Measurements from ENCODE around the gene SLC4A7. TPM values are rescaled to one million over a fixed set of nuclear protein-coding genes. Genes with fewer than 3 reads are reported as not detected.

The SLC4A7 gene
- polyA plus RNA-seq, 6 donors from 2014 or later, result 3.8 to 21.0 (median 12.2) TPM

GRCh38 chr3:27391796-27392195, 92.4 kb downstream of the SLC4A7 start:
- Mint-ChIP-seq H3K27me3 (no peaks in the 10 kb centered on the region), H3K27ac (peak overlapping the region in 2 of 6 donors; percentile 22 to 49), H3K36me3 (peaks cover 15 to 27% of the 10 kb centered on the region in 2 donors)

GRCh38 chr3:27387625-27388024, 96.6 kb downstream of the SLC4A7 start:
- Mint-ChIP-seq H3K36me3 (peaks cover 8 to 35% of the 10 kb centered on the region in 2 donors), H3K27ac (peak overlapping the region in 1 of 6 donors; percentile 28)

More at GRCh38 chr3:27391796-27392195, 92.4 kb downstream of the SLC4A7 start:
- DNase-seq (no peak), ATAC-seq (ENCODE audit: low read depth in 2 of 2) (no peak)
- no peaks in the 10 kb centered on the region for H3K9me3 Mint-ChIP-seq
- H3K4me3 Mint-ChIP-seq, result no peak overlapping the region
- no peaks in the 10 kb centered on the region for H3K4me1 Mint-ChIP-seq

DNA sequence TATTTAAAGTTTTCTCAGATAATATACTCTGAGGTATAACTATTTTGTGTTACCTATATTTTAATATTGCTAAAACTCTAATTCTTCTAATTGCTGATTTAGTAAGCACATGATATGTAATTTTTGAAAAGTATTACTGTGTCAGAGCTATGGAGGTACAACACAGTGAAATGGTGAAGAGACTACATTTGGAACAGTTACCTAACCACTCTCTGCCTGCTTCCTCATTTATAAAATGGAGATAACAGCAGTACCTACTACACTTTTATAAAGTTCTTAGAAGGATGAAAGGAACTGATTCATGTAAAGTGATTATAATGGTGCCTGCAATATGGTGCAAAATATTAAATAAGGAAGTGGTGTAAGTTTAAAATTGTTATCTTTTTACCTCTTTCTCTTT, 98.7 kb downstream of the SLC4A7 start:
- Mint-ChIP-seq H3K4me3 (no peak overlapping the region), H3K9me3 (no peaks in the 10 kb centered on the region), H3K36me3 (peaks cover 8 to 20% of the 10 kb centered on the region in 2 donors), H3K4me1 (no peaks in the 10 kb centered on the region), H3K27ac (no peak overlapping the region), H3K27me3 (no peaks in the 10 kb centered on the region)
- ATAC-seq (ENCODE audit: low read depth in 2 of 2) (no peak), DNase-seq (no peak)

More at GRCh38 chr3:27387625-27388024, 96.6 kb downstream of the SLC4A7 start:
- Mint-ChIP-seq H3K27me3 (no peaks in the 10 kb centered on the region), H3K4me3 (no peak overlapping the region), H3K9me3 (no peaks in the 10 kb centered on the region), H3K4me1 (no peaks in the 10 kb centered on the region)
- DNase-seq (no peak), ATAC-seq (ENCODE audit: low read depth in 2 of 2) (no peak)

DNA sequence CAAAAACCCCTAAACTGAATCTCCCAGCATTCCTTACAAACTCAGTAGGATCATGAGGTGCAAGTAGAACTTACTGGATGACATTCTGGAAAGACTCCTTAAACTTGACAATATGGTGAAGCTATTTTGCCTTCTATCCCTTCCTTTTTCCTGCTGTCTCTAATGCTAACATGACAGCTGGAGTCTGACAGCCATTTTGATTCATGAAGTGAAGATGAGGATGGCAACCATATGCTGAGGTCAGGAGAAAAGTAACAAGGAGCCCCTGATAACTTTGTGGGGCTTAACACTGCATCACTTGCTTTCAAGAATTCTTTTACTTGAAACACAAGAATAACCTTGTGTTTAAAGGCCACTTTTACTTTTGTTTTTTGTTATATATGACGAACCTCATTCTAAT, 100.0 kb downstream of the SLC4A7 start:
- no peak overlapping the region for H3K4me3 Mint-ChIP-seq
- H3K36me3 Mint-ChIP-seq, result peaks cover 7 to 18% of the 10 kb centered on the region in 2 donors
- H3K9me3 Mint-ChIP-seq, result no peaks in the 10 kb centered on the region
- no peaks in the 10 kb centered on the region for H3K27me3 Mint-ChIP-seq
- DNase-seq (no peak), ATAC-seq (ENCODE audit: low read depth in 2 of 2) (no peak)
- no peaks in the 10 kb centered on the region for H3K4me1 Mint-ChIP-seq
- H3K27ac Mint-ChIP-seq, result no peak overlapping the region

DNA sequence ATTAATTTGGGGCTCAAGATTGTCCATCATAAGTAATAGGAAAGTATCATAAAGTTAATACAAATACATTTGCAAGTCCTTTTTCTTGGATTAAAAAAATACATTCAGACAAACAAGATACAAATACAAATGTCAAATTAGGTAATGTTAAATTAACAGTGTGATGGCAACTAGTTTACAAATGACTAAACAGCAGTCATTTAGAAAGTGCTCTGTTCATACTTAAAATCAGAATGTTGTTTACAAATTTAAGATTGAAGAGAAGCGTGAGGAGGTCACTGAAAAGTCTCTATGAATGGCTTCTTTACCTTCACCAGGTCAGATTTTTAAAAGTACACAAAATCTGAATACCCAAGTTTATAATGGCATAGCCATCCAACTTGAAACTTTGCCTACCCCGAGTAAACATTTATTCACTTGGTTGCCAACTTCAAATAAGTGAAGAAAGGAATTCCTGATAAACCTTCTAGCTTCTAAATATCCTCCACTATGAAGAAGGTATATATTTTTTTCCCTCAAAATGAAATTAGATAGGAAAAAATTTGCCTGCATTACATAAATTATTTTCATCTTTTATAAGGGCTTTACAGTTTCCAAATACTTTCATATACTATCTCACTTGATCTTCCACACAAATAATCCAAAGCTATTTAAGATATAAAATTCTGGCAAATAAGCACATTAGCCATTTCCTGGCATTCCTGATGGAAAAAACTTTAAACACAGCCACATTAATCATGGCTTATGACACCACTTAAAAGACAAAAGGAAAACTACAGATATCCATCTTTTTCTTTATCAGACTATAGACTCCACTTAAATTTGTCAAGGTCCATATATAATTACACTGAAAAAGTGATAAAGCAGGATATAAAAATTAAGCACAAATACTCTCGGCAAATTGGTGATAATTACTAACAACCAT, 103.5 kb downstream of the SLC4A7 start:
- no peak overlapping the region for H3K27ac Mint-ChIP-seq
- DNase-seq (no peak), ATAC-seq (ENCODE audit: low read depth in 2 of 2) (no peak)
- H3K36me3 Mint-ChIP-seq, result peaks cover 0 to 15% of the 10 kb centered on the region in 2 donors
- H3K27me3 Mint-ChIP-seq, result no peaks in the 10 kb centered on the region
- H3K4me3 Mint-ChIP-seq, result no peak overlapping the region
- no peaks in the 10 kb centered on the region for H3K9me3 Mint-ChIP-seq
- no peaks in the 10 kb centered on the region for H3K4me1 Mint-ChIP-seq

DNA sequence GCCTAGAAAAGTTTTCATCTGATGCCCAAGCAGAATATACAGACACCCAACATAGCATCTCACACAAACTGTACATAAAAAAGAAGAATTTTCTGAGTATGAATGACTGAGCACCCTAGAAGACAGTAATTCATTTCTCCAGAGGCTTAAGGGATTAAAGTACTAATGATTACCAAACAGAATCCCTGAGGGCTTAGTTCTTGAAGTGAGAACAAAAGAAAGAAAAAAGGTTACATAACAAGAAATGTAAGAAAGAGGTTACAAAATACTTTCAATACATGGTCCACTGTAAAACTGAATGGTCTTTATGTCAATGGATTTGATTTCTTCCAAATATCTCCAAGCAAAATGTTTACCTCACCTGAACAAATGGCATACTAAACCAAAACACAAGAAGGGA, 105.9 kb downstream of the SLC4A7 start:
- no peaks in the 10 kb centered on the region for H3K4me1 Mint-ChIP-seq
- peak overlapping the region in 2 of 6 donors; percentile 63 to 77 for H3K27ac Mint-ChIP-seq
- peaks cover 0 to 4% of the 10 kb centered on the region in 2 donors for H3K36me3 Mint-ChIP-seq
- DNase-seq (no peak), ATAC-seq (ENCODE audit: low read depth in 2 of 2) (no peak)
- H3K27me3 Mint-ChIP-seq, result no peaks in the 10 kb centered on the region
- H3K4me3 Mint-ChIP-seq, result no peak overlapping the region
- no peaks in the 10 kb centered on the region for H3K9me3 Mint-ChIP-seq

GRCh38 chr3:27376109-27376772, 107.9 kb downstream of the SLC4A7 start:
- Mint-ChIP-seq H3K36me3 (no peaks in the 10 kb centered on the region), H3K27ac (no peak overlapping the region), H3K4me3 (no peak overlapping the region), H3K4me1 (no peaks in the 10 kb centered on the region), H3K9me3 (no peaks in the 10 kb centered on the region), H3K27me3 (no peaks in the 10 kb centered on the region)
- DNase-seq (no peak), ATAC-seq (ENCODE audit: low read depth in 2 of 2) (no peak)

DNA sequence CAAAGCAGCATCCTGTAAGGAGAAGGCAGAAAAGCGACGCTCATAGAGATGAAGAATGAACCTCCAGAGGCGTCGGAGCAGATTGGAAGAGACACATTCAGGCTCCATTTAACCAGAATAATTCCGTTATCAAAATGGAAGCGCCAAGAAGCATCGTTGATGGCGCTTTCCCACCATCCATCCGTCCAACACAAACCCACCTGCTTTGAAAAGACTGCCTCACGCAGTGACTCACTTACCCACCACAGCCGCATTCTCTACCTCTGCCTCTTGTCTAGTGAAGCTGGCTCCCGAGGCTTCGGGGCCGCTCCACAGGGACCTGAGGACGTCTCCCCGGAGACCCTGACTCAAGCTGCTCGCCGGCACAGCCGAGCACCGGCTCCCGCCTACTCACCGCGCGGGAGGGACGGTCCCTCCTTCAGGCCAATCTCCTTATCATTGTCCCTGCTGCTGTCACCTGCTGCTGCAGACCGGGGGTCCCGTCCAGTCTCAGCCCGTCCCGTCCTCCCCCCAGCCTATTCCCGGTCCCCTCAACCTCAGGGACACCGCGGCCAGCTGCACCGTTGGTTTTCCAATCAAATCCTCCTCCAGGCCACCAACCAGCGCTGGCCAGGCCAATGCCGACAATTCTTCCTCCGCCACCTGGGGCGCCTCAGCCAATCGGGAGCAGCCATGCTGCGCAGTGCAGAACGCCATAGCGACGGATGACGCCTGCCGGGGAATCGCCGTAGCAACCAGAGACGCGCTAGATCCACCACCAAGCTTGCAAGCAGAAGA, 115.2 kb downstream of the SLC4A7 start, which contains the start of gene NEK10:
Gene NEK10 (minus strand): TSS at position 553 of the 777 bp plus-strand sequence. CDS start 16,501 bp downstream, outside the sequence.
- Mint-ChIP-seq H3K4me1 (peaks cover 15 to 16% (median 15%) of the 10 kb centered on the region in 3 donors), H3K9me3 (no peaks in the 10 kb centered on the region), H3K27ac (peak within 1 kb of the TSS; percentile 61 to 92 (median 88)), H3K27me3 (peaks cover 0 to 8% (median 6%) of the 10 kb centered on the region in 3 donors), H3K4me3 (peak within 1 kb of the TSS; percentile 79 to 97 (median 95)), H3K36me3 (no peaks in the 10 kb centered on the region)
- peak; percentile 99 to 100 for ATAC-seq (ENCODE audit: low read depth in 2 of 2)
- DNase-seq, result peak; percentile 91

DNA sequence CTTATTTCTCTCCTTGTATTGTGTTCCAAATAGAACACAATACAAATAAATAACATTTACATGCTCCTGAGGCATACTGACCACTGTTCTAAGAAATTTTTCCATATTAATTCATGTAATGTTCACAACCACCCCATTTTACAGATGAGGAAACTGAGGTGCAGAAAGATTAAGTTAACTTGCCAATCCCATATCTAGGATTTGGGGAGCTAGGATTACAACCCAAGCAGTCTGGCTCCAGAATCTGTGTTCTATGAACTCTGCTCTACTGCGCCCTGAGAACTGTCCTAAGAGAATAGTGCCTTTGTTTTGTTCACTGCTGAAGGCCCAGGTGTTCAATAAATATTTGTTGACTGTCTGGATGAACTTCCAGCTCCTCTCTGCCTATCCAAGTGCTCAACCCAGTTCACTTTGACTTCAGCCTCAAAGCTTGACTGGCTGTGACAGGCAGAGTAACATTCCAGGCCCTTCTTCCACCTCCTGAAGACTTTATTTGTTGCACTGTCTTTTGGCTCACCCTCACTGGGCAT, 118.1 kb downstream of the SLC4A7 start:
- Mint-ChIP-seq H3K4me3 (no peak overlapping the region), H3K27ac (no peak overlapping the region), H3K27me3 (peaks cover 0 to 8% (median 6%) of the 10 kb centered on the region in 3 donors), H3K4me1 (peaks cover 15 to 16% (median 15%) of the 10 kb centered on the region in 3 donors), H3K9me3 (no peaks in the 10 kb centered on the region), H3K36me3 (no peaks in the 10 kb centered on the region)
- DNase-seq (no peak), ATAC-seq (ENCODE audit: low read depth in 2 of 2) (no peak)

DNA sequence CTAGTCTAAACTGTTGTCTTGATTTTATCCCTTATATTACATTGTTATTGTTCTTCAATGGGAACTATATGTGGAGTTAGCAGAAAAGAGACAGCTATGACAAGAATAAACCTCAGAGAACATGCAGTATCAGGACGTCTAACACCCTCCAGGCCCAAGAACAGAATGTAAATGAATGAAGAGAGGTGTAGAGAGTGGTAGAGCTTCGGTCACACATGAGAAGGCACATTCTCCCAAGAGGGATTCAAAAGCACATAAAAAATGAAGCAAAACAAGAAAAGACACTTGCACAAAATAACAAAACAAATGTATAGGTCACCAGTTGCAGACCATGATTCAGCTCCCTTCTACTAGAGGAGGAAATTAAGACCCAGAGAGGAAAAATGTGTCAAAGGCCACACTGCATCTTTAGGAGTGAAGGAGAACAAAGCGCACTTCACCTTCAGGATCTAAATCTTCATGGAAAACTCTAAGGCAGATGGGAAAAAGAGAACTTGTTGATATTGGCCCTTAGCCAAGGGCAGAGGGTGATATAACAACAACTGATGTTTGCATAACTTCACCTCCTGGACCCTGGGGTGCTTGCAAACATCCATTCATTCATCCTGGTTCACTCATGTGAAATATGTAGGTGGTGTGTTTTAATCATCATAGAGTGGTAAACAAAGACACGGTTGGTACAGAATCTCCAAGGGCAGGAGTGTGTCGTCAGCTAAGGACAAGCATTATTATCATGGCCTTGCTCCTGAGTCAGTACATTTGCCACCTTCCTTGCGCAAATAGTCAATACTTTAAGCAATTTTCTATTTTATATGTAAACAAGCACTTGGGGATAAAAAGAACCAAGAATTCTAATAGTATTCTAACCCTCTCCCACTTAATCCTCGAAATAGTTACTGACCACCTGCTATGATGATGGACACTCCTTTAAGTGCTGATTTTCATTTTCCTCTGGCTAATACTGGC, 123.8 kb downstream of the SLC4A7 start:
- ATAC-seq (ENCODE audit: low read depth in 2 of 2) (peak; percentile 30 to 45), DNase-seq (no peak)
- no peaks in the 10 kb centered on the region for H3K36me3 Mint-ChIP-seq
- no peaks in the 10 kb centered on the region for H3K27me3 Mint-ChIP-seq
- H3K4me3 Mint-ChIP-seq, result peak overlapping the region in 2 of 8 donors; percentile 39 to 42
- H3K27ac Mint-ChIP-seq, result peak overlapping the region in 1 of 6 donors; percentile 64
- no peaks in the 10 kb centered on the region for H3K9me3 Mint-ChIP-seq
- H3K4me1 Mint-ChIP-seq, result peaks cover 13 to 27% (median 19%) of the 10 kb centered on the region in 3 donors

- Mint-ChIP-seq H3K4me1 (peaks cover 13 to 27% (median 19%) of the 10 kb centered on the region in 3 donors), H3K9me3 (no peaks in the 10 kb centered on the region), H3K27ac (no peak overlapping the region), H3K36me3 (no peaks in the 10 kb centered on the region), H3K4me3 (peak overlapping the region in 1 of 8 donors; percentile 20), H3K27me3 (no peaks in the 10 kb centered on the region)
- ATAC-seq (ENCODE audit: low read depth in 2 of 2), result no peak
- no peak for DNase-seq
Measured at GRCh38 chr3:27358372-27358771, 125.8 kb downstream of the SLC4A7 start.

DNA sequence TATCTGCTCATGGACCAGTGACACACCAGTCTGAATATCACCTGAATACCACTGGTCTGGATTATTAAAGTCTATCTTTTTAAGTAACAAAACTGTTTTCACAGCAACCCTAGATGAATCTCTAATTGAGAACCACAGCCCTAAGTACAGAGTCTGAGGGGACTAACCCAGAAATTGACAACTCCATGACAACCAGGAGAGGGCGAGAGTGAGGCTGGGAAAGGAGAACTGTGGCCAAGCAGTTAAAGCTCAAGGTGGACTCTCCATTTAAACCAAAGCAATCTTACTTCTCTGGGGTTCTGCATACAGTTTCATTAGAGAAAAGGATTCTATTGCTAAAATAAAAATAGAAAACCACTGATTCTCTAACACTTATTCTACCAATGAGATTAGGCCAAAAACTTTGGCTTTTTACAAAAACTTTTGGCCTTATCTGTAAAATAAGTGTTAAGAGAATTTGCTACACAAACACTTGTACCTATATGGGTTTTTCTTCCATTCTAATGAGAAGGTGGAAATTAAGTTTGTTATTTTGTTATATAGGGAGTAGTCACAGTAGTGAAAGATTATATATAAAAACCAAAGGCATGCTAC, 126.4 kb downstream of the SLC4A7 start:
- no peaks in the 10 kb centered on the region for H3K9me3 Mint-ChIP-seq
- H3K27ac Mint-ChIP-seq, result no peak overlapping the region
- H3K4me1 Mint-ChIP-seq, result peaks cover 13 to 27% (median 19%) of the 10 kb centered on the region in 3 donors
- DNase-seq (peak; percentile 33), ATAC-seq (ENCODE audit: low read depth in 2 of 2) (peak; percentile 84 to 88)
- H3K36me3 Mint-ChIP-seq, result no peaks in the 10 kb centered on the region
- no peak overlapping the region for H3K4me3 Mint-ChIP-seq
- H3K27me3 Mint-ChIP-seq, result no peaks in the 10 kb centered on the region
